D341Med (cell line): ENCODE measurements around the gene TMEM185B.
A peak's percentile ranks its signal among the peaks of the same experiment; 100 is the strongest.
"Not testable (repeated sequence)": the region's sequence is repeated elsewhere in the genome, so short reads cannot be mapped to it uniquely, and the experiment has no call there.

Experiments
- DNase-seq: peaks from one replicate; pipeline ENCODE4 v3.0.0; 2012; ENCODE audit warnings: low spot score

Gene TMEM185B

GRCh38 chr2:120223034-120223912 is at the start of gene TMEM185B:
Gene TMEM185B (minus strand): TSS chr2:120223400. CDS start chr2:120222976, 424 bp downstream.
- DNase-seq: peak; percentile 95

GRCh38 chr2:120271711-120272379 is 48.6 kb upstream of the TMEM185B start:
- DNase-seq: no peak

GRCh38 chr2:120269816-120270215 is 46.6 kb upstream of the TMEM185B start:
- no peak for DNase-seq

- DNase-seq: no peak
Observed at GRCh38 chr2:120269076-120269744, 46.0 kb upstream of the TMEM185B start.

- DNase-seq: no peak
Observed at GRCh38 chr2:120267348-120267747, 44.1 kb upstream of the TMEM185B start.

GRCh38 chr2:120265006-120265405 is 41.8 kb upstream of the TMEM185B start:
- no peak for DNase-seq

- DNase-seq: no peak
Observed at GRCh38 chr2:120262761-120263428, 39.7 kb upstream of the TMEM185B start.

- no peak for DNase-seq
Observed at GRCh38 chr2:120262150-120262549, 39.0 kb upstream of the TMEM185B start.

- no peak for DNase-seq
Observed at GRCh38 chr2:120261387-120262006, 38.3 kb upstream of the TMEM185B start.

GRCh38 chr2:120260736-120261135 is 37.5 kb upstream of the TMEM185B start:
- no peak for DNase-seq

GRCh38 chr2:120259939-120260338 is 36.7 kb upstream of the TMEM185B start:
- DNase-seq: not testable (repeated sequence)

GRCh38 chr2:120258196-120258595 is 35.0 kb upstream of the TMEM185B start:
- DNase-seq: no peak

GRCh38 chr2:120257522-120257921 is 34.3 kb upstream of the TMEM185B start:
- no peak for DNase-seq

- DNase-seq: no peak
Observed at GRCh38 chr2:120256651-120257000, 33.4 kb upstream of the TMEM185B start.

GRCh38 chr2:120255986-120256650 is 32.9 kb upstream of the TMEM185B start:
- no peak for DNase-seq

- no peak for DNase-seq
Observed at GRCh38 chr2:120255071-120255470, 31.9 kb upstream of the TMEM185B start.

- DNase-seq: no peak
Observed at GRCh38 chr2:120254178-120254577, 31.0 kb upstream of the TMEM185B start.

- DNase-seq: peak; percentile 82
Observed at GRCh38 chr2:120253021-120253882, 30.1 kb upstream of the TMEM185B start.

- peak; percentile 97 for DNase-seq
Observed at GRCh38 chr2:120252225-120253020, 29.2 kb upstream of the TMEM185B start, which contains the start of gene RALB. Gene RALB (plus strand): TSS chr2:120252852. CDS start chr2:120278665, 25,813 bp downstream.
